Measurements from ENCODE around the gene CACNB4.

DNA sequence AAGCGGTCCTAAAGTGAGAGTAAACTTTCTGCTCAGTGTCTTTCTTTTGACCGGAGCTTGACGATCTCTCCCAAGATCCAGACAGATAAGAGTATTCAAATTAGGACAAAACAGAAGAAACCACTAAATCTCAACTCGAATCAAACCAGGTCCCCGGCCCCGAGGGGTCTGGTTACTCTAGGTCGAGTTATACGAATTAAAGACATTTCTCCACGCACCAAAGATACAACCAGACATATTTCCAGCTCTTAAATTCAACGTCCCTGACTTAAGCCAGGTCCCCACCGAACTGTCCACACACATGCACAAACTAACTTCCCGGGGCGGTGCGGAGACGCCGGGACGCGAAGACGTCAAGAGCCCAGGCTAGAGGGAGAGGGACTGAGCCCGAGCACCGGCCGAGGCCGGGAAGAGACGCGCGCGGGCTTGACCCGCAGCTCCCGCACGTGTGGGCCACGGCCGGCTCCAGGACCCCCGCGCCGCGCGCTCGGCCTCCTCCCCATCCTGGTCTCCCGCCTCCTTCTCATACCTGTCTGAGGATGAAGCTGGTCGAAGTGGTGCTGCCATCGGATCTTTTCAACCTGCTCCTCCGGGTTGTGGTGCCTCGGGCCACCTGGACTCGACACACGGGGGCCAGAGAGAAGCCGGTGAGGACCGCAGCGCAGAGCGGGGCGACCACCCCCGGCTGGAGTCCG lies 896 bp downstream of the CACNB4 start:
- no peak for TF ChIP-seq POLR2A (IDR thresholded peaks at IDR 0.05)
- TF ChIP-seq, protein P1, sequence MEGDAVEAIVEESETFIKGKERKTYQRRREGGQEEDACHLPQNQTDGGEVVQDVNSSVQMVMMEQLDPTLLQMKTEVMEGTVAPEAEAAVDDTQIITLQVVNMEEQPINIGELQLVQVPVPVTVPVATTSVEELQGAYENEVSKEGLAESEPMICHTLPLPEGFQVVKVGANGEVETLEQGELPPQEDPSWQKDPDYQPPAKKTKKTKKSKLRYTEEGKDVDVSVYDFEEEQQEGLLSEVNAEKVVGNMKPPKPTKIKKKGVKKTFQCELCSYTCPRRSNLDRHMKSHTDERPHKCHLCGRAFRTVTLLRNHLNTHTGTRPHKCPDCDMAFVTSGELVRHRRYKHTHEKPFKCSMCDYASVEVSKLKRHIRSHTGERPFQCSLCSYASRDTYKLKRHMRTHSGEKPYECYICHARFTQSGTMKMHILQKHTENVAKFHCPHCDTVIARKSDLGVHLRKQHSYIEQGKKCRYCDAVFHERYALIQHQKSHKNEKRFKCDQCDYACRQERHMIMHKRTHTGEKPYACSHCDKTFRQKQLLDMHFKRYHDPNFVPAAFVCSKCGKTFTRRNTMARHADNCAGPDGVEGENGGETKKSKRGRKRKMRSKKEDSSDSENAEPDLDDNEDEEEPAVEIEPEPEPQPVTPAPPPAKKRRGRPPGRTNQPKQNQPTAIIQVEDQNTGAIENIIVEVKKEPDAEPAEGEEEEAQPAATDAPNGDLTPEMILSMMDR (IDR thresholded peaks at IDR 0.05): no peak
